Loucy (cell line): ENCODE results near the gene OSBPL9.
"Not testable (repeated sequence)": the region's sequence is repeated elsewhere in the genome, so short reads cannot be mapped to it uniquely, and the experiment has no call there.

Source experiments
- H2AFZ ChIP-seq: fragments of 200-600 bp; sonication (generic); 2 replicates; pipeline ENCODE4 v1.6.0; 2016; ENCODE audit warnings: antibody characterized with exemption, mild to moderate bottlenecking, low read length, moderate library complexity
- H3F3A ChIP-seq: fragments of 200-600 bp; 2 replicates; pipeline ENCODE4 v1.6.0; 2016; ENCODE audit warnings: antibody characterized with exemption, low read depth, mild to moderate bottlenecking
- H3K27me3 ChIP-seq: fragments of 200-600 bp; sonication (generic); 2 replicates; pipeline ENCODE4 v1.6.1; 2014; ENCODE audit warnings: low read length, mild to moderate bottlenecking; ENCODE audit not compliant: insufficient read depth, poor library complexity, severe bottlenecking
- H3K36me3 ChIP-seq: fragments of 200-600 bp; sonication (generic); 2 replicates; pipeline ENCODE4 v1.6.1; 2016; ENCODE audit warnings: low read length; ENCODE audit not compliant: insufficient read depth
- H3K4me1 ChIP-seq: fragments of 200-600 bp; sonication (generic); 2 replicates; pipeline ENCODE4 v1.5.1; 2014; ENCODE audit warnings: low read length, mild to moderate bottlenecking; ENCODE audit not compliant: insufficient read depth, poor library complexity, severe bottlenecking
- H3K4me2 ChIP-seq: fragments of 200-600 bp; sonication (generic); 2 replicates; pipeline ENCODE4 v1.6.0; 2014; ENCODE audit warnings: antibody characterized with exemption, low read length, low read depth, mild to moderate bottlenecking; ENCODE audit not compliant: poor library complexity, severe bottlenecking
- H3K4me3 ChIP-seq: fragments of 200-600 bp; sonication (generic); 2 replicates; pipeline ENCODE4 v1.5.1; 2014; ENCODE audit warnings: low read length, mild to moderate bottlenecking, mixed read lengths; ENCODE audit not compliant: poor library complexity, severe bottlenecking
- H3K79me2 ChIP-seq: fragments of 200-600 bp; sonication (generic); 2 replicates; pipeline ENCODE4 v1.6.1; 2014; ENCODE audit warnings: low read length; ENCODE audit not compliant: insufficient read depth
- H3K9ac ChIP-seq: fragments of 200-600 bp; sonication (generic); 2 replicates; pipeline ENCODE4 v1.6.0; 2014; ENCODE audit warnings: mild to moderate bottlenecking, low read depth, low read length, moderate library complexity; ENCODE audit not compliant: poor library complexity, severe bottlenecking
- H3K9me2 ChIP-seq: fragments of 200-600 bp; sonication (generic); replicated peaks from 2 replicates; pipeline ENCODE4 v1.6.1; 2016; ENCODE audit warnings: low read depth, low read length, mixed read lengths
- H3K9me3 ChIP-seq: fragments of 200-600 bp; sonication (generic); 2 replicates; pipeline ENCODE4 v1.6.1; 2014; ENCODE audit warnings: mild to moderate bottlenecking, antibody characterized with exemption, low read length, low read depth; ENCODE audit not compliant: insufficient read depth
- H4K20me1 ChIP-seq: fragments of 200-600 bp; sonication (generic); 2 replicates; pipeline ENCODE4 v1.6.0; 2014; ENCODE audit warnings: antibody characterized with exemption, low read length, mild to moderate bottlenecking; ENCODE audit not compliant: insufficient read depth, poor library complexity, severe bottlenecking
- EZH2phosphoT487 ChIP-seq: fragments of 200-600 bp; IDR thresholded peaks from 2 replicates; pipeline ENCODE4 v1.6.1; 2018; ENCODE audit warnings: antibody characterized with exemption, mild to moderate bottlenecking, moderate library complexity, borderline replicate concordance
- TF ChIP-seq, protein P1 (sequence below): fragments of 200-600 bp; sonication (generic); conservative IDR thresholded peaks from 2 replicates; pipeline ENCODE4 v1.5.1; 2014; ENCODE audit warnings: mild to moderate bottlenecking, antibody characterized with exemption, low read length

OSBPL9 gene

DNA sequence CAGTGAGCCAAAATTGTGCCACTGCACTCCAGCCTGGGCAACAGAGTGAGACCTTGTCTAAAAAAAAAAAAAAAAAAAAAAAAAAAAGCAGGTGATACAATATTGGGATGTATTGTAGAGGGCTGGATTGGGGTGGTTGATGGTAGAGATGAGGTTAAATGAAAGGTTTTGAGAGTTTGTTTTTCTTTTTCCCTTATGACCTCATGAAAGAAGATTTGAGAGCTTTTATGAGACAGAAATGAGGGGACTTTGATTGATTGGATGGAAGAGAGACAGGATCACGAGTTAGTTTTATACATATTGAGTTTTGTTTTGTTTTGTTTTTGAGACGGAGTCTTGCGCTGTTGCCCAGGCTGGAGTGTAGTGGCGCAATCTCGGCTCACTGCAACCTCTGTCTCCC is 27.1 kb downstream of the OSBPL9 start:
- Histone ChIP-seq H3K9ac (no peak overlapping the region), H3K27me3 (no peaks in the 10 kb centered on the region), H3K4me1 (peaks cover 4% of the 10 kb centered on the region), H3K4me3 (no peak overlapping the region), H3F3A (no peaks in the 10 kb centered on the region), H3K9me2 (no peaks in the 10 kb centered on the region), H3K4me2 (no peak overlapping the region), H3K36me3 (no peaks in the 10 kb centered on the region), H3K79me2 (peaks cover 78% of the 10 kb centered on the region), H2AFZ (no peak overlapping the region), H3K9me3 (no peaks in the 10 kb centered on the region; the same call in 1 of the 2 replicates), H4K20me1 (peaks cover 5% of the 10 kb centered on the region)
- TF ChIP-seq EZH2phosphoT487: no peak
- TF ChIP-seq, protein P1, sequence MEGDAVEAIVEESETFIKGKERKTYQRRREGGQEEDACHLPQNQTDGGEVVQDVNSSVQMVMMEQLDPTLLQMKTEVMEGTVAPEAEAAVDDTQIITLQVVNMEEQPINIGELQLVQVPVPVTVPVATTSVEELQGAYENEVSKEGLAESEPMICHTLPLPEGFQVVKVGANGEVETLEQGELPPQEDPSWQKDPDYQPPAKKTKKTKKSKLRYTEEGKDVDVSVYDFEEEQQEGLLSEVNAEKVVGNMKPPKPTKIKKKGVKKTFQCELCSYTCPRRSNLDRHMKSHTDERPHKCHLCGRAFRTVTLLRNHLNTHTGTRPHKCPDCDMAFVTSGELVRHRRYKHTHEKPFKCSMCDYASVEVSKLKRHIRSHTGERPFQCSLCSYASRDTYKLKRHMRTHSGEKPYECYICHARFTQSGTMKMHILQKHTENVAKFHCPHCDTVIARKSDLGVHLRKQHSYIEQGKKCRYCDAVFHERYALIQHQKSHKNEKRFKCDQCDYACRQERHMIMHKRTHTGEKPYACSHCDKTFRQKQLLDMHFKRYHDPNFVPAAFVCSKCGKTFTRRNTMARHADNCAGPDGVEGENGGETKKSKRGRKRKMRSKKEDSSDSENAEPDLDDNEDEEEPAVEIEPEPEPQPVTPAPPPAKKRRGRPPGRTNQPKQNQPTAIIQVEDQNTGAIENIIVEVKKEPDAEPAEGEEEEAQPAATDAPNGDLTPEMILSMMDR: no peak

DNA sequence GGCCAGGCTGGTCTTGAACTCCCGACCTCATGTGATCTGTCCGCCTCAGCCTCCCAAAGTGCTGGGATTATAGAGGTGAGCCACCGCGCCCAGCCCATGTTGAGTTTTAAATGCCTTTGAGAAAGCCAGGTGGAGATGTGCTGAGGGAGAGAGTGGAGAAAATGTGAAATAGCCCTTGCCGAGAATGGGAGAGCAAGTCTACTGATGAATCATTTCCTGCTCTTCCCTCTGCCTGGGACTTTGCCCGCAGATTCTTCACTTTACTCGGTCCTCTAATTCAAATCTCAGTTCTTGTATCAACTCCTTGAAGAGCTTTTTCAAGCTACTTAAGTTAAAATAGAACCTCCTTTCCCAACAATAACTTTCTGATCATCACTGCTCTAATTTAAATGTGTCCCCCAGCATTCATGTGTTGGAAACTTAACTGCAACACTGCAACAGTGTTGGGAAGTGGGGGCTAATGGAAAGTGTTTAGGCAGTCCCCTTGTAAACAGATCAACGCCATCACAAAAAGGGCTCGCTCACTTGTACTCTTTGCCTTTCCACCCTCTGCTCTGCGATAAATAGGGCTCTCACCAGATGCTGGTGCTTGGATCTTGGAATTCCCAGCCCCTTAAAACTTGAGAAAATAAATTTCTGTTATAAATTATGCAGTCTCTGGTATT is 27.8 kb downstream of the OSBPL9 start:
- no peaks in the 10 kb centered on the region for H3K27me3 ChIP-seq
- H2AFZ ChIP-seq: no peak overlapping the region
- H3K9ac ChIP-seq: no peak overlapping the region
- H3F3A ChIP-seq: no peaks in the 10 kb centered on the region
- no peak for TF ChIP-seq EZH2phosphoT487
- TF ChIP-seq, protein P1: no peak
- peaks cover 9% of the 10 kb centered on the region for H3K4me1 ChIP-seq
- no peaks in the 10 kb centered on the region for H3K36me3 ChIP-seq
- no peak overlapping the region for H3K4me3 ChIP-seq
- no peak overlapping the region for H3K4me2 ChIP-seq
- H4K20me1 ChIP-seq: peaks cover 5% of the 10 kb centered on the region
- peaks cover 80% of the 10 kb centered on the region for H3K79me2 ChIP-seq
- H3K9me3 ChIP-seq: no peaks in the 10 kb centered on the region; the same call in 1 of the 2 replicates
- no peaks in the 10 kb centered on the region for H3K9me2 ChIP-seq

DNA sequence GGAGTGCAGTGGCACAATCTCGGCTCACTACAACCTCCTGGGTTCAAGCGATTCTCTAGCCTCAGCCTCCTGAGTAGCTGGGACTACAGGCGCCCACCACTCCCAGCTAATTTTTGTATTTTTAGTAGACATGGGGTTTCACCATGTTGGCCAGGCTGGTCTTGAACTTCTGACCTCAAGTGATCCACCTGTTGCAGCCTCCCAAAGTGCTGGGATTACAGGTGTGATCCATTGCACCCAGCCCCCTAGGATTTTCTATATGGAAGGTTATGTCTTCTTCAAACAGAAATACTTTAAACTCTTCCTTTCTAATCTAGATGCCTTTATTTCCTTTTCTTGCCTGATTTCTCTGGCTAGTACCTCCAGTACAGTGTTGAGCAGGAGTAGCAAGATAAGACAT is 29.7 kb downstream of the OSBPL9 start:
- H3K36me3 ChIP-seq, H3K4me3 ChIP-seq, H3K27me3 ChIP-seq, H3F3A ChIP-seq, H4K20me1 ChIP-seq, H2AFZ ChIP-seq, H3K9me2 ChIP-seq, H3K9me3 ChIP-seq, H3K9ac ChIP-seq, H3K4me2 ChIP-seq: not testable (repeated sequence)
- Histone ChIP-seq H3K79me2 (peaks cover 78% of the 10 kb centered on the region), H3K4me1 (peaks cover 11% of the 10 kb centered on the region)
